GM23338 (cell line): ENCODE results near the gene C3orf85. TPM values are rescaled to one million over a fixed set of nuclear protein-coding genes. Genes with fewer than 3 reads are reported as not detected.
"Not testable (repeated sequence)": the region's sequence is repeated elsewhere in the genome, so short reads cannot be mapped to it uniquely, and the experiment has no call there.

Experiments used
- ATAC-seq: fragments of 200-7000 bp; cut with Tn5 transposase; 3 replicates; pipeline ENCODE4 v1.9.1; 2020
- DNase-seq: peaks from one replicate; pipeline ENCODE4 v3.0.0-alpha.2; 2015; ENCODE audit warnings: low spot score
- H2AFZ ChIP-seq: fragments of 200-600 bp; sonication (generic); 2 replicates; pipeline ENCODE4 v1.8.0; 2016; ENCODE audit warnings: antibody characterized with exemption, mild to moderate bottlenecking, moderate library complexity
- H3F3A ChIP-seq: fragments of 200-600 bp; sonication (generic); replicated peaks from 2 replicates; pipeline ENCODE4 v1.8.0; 2017; ENCODE audit warnings: antibody characterized with exemption, mixed run types, low read depth
- H3K27ac ChIP-seq: fragments of 200-600 bp; sonication (generic); 2 replicates; pipeline ENCODE4 v1.6.1; 2016; ENCODE audit warnings: low read depth
- H3K27me3 ChIP-seq: fragments of 200-600 bp; sonication (generic); 2 replicates; pipeline ENCODE4 v1.8.0; 2016; ENCODE audit warnings: mild to moderate bottlenecking, mixed run types, moderate library complexity; ENCODE audit not compliant: insufficient read depth
- H3K36me3 ChIP-seq: fragments of 200-600 bp; sonication (generic); 2 replicates; pipeline ENCODE4 v1.8.0; 2016; ENCODE audit warnings: mild to moderate bottlenecking; ENCODE audit not compliant: insufficient read depth
- H3K4me1 ChIP-seq: fragments of 200-600 bp; sonication (generic); 2 replicates; pipeline ENCODE4 v1.8.0; 2016; ENCODE audit warnings: mild to moderate bottlenecking, moderate library complexity; ENCODE audit not compliant: insufficient read depth
- H3K4me2 ChIP-seq: fragments of 200-600 bp; sonication (generic); 2 replicates; pipeline ENCODE4 v1.7.1; 2017; ENCODE audit warnings: mixed run types
- H3K4me3 ChIP-seq: fragments of 200-600 bp; sonication (generic); 2 replicates; pipeline ENCODE4 v1.6.1; 2016; ENCODE audit warnings: mixed run types
- H3K79me2 ChIP-seq: fragments of 200-600 bp; sonication (generic); replicated peaks from 2 replicates; pipeline ENCODE4 v1.8.0; 2017; ENCODE audit warnings: mild to moderate bottlenecking; ENCODE audit not compliant: insufficient read depth
- H3K9me2 ChIP-seq: fragments of 200-600 bp; sonication (generic); 2 replicates; pipeline ENCODE4 v1.8.0; 2017; ENCODE audit not compliant: insufficient read depth
- H4K20me1 ChIP-seq: fragments of 200-600 bp; sonication (generic); replicated peaks from 2 replicates; pipeline ENCODE4 v1.8.0; 2017; ENCODE audit warnings: mild to moderate bottlenecking; ENCODE audit not compliant: insufficient read depth
- H3K27ac Mint-ChIP-seq: 2 replicates; pipeline ENCODE4 v1.8.0; 2020; ENCODE audit warnings: inconsistent platforms, mild to moderate bottlenecking, moderate library complexity, mixed read lengths
- H3K27me3 Mint-ChIP-seq: 3 replicates; pipeline ENCODE4 v1.8.0; 2022; ENCODE audit warnings: low read depth, mild to moderate bottlenecking, moderate library complexity, mixed read lengths, inconsistent platforms; ENCODE audit not compliant: insufficient read depth, poor library complexity
- H3K36me3 Mint-ChIP-seq: 3 replicates; pipeline ENCODE4 v1.8.0; 2021; ENCODE audit warnings: low read depth, mild to moderate bottlenecking, inconsistent platforms, moderate library complexity, mixed read lengths
- H3K4me1 Mint-ChIP-seq: 3 replicates; pipeline ENCODE4 v1.8.0; 2020; ENCODE audit warnings: mild to moderate bottlenecking, inconsistent platforms, mixed read lengths
- H3K4me3 Mint-ChIP-seq: 3 replicates; pipeline ENCODE4 v1.8.0; 2021; ENCODE audit warnings: moderate library complexity, mild to moderate bottlenecking, inconsistent platforms, mixed read lengths
- H3K9me3 Mint-ChIP-seq: 3 replicates; pipeline ENCODE4 v1.8.0; 2020; ENCODE audit warnings: moderate library complexity, mild to moderate bottlenecking, inconsistent platforms, mixed read lengths
- EZH2 ChIP-seq: fragments of 200-600 bp; sonication (generic); IDR thresholded peaks from one replicate; pipeline ENCODE4 v1.8.0; 2017; ENCODE audit warnings: antibody characterized with exemption, mild to moderate bottlenecking, low read depth; ENCODE audit not compliant: unreplicated experiment
- EZH2phosphoT487 ChIP-seq: fragments of 200-600 bp; sonication (generic); IDR thresholded peaks from one replicate; pipeline ENCODE4 v1.8.1; 2018; ENCODE audit warnings: antibody characterized with exemption; ENCODE audit not compliant: unreplicated experiment
- JUNB ChIP-seq: IDR thresholded peaks from one replicate; pipeline ENCODE4 v1.6.1; 2016; ENCODE audit warnings: antibody characterized with exemption; ENCODE audit not compliant: unreplicated experiment
- NANOG ChIP-seq: IDR thresholded peaks from 2 replicates; pipeline ENCODE4 v1.6.1; 2016; ENCODE audit warnings: antibody characterized with exemption, borderline replicate concordance
- ZNF114 ChIP-seq: fragments of 250-450 bp; sonication (Bioruptor Pico); IDR thresholded peaks from 2 replicates; pipeline ENCODE4 v1.5.0; 2020; ENCODE audit warnings: mild to moderate bottlenecking, moderate library complexity
- ZNF331 ChIP-seq: fragments of 250-450 bp; sonication (Bioruptor Pico); IDR thresholded peaks from 2 replicates; pipeline ENCODE4 v1.5.0; 2020; ENCODE audit warnings: low read depth, mild to moderate bottlenecking, moderate library complexity
- polyA plus RNA-seq: library from polyadenylated mRNA; unstranded; fragments of >200 nt; fragmentation: Nextera tagmentation; extraction: Ambion mirVana; gene quantifications from 2 replicates; pipeline ENCODE4 v1.2.1, GENCODE V29; 2016
- total RNA-seq: library from RNA; depleted of rRNA; stranded (reverse); fragments of >200 nt; shearing (Covaris generic); gene quantifications from 2 replicates; pipeline ENCODE4 v1.2.3, GENCODE V29; 2014
- TF ChIP-seq, protein P1 (sequence below): fragments of 250-450 bp; sonication (Bioruptor Pico); IDR thresholded peaks from 2 replicates; pipeline ENCODE4 v1.5.0; 2020; ENCODE audit warnings: mild to moderate bottlenecking, moderate library complexity

Gene C3orf85
- total and polyA plus RNA-seq, 2 experiments from 2014 or later = not detected

DNA sequence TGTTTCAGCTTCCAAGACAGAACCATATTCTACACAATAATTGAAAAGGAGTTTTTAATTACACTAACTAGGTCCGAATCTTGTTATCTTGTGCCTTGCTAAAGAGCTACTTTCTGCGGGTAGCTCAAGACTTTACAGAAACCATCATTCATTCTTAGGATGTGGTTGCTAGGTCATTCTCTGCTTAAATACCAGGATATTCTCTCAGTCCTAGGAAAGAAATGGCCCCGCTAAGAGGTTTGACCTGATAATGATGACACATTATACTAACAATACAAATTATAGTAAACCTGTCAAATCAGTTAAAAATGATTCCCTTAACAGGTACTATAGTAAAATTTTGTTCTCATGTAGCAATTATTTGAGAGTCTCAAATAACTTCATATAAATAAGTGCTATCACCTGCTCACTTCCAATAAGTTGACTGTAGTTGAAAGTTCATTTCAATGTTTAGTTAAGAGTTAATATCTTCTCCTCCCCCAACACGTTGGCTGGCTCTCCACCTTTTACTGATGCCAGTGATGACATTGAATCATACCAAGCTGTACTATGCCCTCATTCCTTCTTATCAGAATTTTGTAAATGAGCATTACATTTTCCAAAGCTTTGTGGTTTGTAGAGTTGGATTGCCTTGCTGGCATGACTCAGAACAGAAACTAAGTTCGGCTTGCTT lies 3.6 kb upstream of the C3orf85 start (continued):
- TF ChIP-seq ZNF331 (no peak), NANOG (no peak), EZH2 (no peak)

DNA sequence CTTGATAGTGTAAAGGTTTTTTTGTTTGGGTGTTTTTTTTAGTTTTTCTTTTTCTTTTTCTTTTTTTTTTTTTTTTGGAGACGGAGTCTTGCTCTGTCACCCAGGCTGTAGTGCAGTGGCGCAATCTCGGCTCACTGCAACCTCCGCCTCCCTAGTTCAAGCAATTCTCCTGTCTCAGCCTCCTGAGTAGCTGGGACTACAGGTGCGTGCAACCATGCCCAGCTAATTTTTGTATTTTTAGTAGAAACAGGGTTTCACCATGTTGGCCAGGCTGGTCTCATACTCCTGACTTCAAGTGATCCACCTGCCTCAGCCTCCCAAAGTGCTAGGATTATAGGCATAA lies 3.1 kb upstream of the C3orf85 start:
- not testable (repeated sequence) for H3K4me3 ChIP-seq, H4K20me1 ChIP-seq, H3K27ac ChIP-seq, H3K36me3 ChIP-seq, H3K27ac Mint-ChIP-seq, H3K4me2 ChIP-seq, H3K27me3 ChIP-seq, DNase-seq, H3K4me1 Mint-ChIP-seq, H3K4me3 Mint-ChIP-seq, H3K9me2 ChIP-seq, H3K4me1 ChIP-seq, H3K9me3 Mint-ChIP-seq, ATAC-seq, H3K79me2 ChIP-seq, H3K27me3 Mint-ChIP-seq, H2AFZ ChIP-seq, H3K36me3 Mint-ChIP-seq, H3F3A ChIP-seq

DNA sequence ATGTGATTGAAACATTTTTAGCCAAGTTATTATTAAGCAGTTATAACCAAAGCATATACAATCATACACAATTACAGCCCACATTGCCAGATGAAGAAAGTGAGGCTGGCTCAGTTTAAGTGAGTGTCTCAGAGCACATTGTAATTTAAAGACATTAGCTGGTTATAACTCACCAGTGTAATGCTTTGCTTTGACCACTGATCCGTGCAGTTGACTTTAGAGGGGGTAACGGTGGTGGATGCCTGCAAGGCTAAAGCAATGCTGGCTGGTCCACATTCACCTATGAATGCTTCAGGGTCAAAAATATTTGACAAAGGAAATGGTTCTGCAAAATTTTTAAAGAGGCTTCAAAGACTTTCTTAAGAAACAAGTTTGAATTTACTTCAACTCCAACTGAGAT lies 1.2 kb downstream of the C3orf85 start:
- Histone ChIP-seq H3K4me2 (no peak overlapping the region), H3F3A (no peaks in the 10 kb centered on the region), H3K4me3 (no peak overlapping the region), H2AFZ (no peak overlapping the region), H3K79me2 (no peaks in the 10 kb centered on the region), H3K9me2 (no peaks in the 10 kb centered on the region), H3K27ac (no peak overlapping the region), H3K4me1 (0 out of 2 replicates have a peak, but pooled peaks cover 2% of the 10 kb centered on the region), H4K20me1 (no peaks in the 10 kb centered on the region), H3K27me3 (no peaks in the 10 kb centered on the region), H3K36me3 (no peaks in the 10 kb centered on the region)
- no peak overlapping the region for H3K27ac Mint-ChIP-seq
- H3K27me3 Mint-ChIP-seq = no peaks in the 10 kb centered on the region
- H3K9me3 Mint-ChIP-seq = no peaks in the 10 kb centered on the region
- TF ChIP-seq EZH2phosphoT487 (no peak), JUNB (no peak), ZNF114 (CRISPR knock-in tag) (no peak)
- H3K4me1 Mint-ChIP-seq = no peaks in the 10 kb centered on the region; the same call in 2 of the 3 replicates
- DNase-seq (peak; percentile 23), ATAC-seq (peak; percentile 45)
- no peak overlapping the region for H3K4me3 Mint-ChIP-seq
- no peaks in the 10 kb centered on the region for H3K36me3 Mint-ChIP-seq

DNA sequence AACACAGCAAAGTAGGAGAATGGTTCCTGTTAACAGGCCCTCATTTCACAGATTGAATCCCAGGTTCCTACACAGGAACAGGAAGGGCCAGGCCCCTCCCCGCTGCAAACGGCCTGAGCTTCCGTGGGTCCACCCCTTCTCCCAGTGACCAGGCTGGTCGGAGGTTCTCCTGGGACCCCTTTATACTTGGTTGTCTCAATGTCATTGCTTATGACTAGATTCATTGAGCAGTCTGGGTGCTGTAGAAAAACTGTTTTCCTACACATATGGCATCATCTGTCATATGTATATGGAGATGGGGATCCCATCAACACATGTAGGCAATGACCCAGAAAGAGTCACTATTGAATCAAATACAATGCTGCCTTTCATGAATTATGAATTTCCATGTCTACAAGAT lies 3.8 kb downstream of the C3orf85 start:
- no peak overlapping the region for H3K27ac Mint-ChIP-seq
- TF ChIP-seq NANOG = no peak
- TF ChIP-seq, protein P1, sequence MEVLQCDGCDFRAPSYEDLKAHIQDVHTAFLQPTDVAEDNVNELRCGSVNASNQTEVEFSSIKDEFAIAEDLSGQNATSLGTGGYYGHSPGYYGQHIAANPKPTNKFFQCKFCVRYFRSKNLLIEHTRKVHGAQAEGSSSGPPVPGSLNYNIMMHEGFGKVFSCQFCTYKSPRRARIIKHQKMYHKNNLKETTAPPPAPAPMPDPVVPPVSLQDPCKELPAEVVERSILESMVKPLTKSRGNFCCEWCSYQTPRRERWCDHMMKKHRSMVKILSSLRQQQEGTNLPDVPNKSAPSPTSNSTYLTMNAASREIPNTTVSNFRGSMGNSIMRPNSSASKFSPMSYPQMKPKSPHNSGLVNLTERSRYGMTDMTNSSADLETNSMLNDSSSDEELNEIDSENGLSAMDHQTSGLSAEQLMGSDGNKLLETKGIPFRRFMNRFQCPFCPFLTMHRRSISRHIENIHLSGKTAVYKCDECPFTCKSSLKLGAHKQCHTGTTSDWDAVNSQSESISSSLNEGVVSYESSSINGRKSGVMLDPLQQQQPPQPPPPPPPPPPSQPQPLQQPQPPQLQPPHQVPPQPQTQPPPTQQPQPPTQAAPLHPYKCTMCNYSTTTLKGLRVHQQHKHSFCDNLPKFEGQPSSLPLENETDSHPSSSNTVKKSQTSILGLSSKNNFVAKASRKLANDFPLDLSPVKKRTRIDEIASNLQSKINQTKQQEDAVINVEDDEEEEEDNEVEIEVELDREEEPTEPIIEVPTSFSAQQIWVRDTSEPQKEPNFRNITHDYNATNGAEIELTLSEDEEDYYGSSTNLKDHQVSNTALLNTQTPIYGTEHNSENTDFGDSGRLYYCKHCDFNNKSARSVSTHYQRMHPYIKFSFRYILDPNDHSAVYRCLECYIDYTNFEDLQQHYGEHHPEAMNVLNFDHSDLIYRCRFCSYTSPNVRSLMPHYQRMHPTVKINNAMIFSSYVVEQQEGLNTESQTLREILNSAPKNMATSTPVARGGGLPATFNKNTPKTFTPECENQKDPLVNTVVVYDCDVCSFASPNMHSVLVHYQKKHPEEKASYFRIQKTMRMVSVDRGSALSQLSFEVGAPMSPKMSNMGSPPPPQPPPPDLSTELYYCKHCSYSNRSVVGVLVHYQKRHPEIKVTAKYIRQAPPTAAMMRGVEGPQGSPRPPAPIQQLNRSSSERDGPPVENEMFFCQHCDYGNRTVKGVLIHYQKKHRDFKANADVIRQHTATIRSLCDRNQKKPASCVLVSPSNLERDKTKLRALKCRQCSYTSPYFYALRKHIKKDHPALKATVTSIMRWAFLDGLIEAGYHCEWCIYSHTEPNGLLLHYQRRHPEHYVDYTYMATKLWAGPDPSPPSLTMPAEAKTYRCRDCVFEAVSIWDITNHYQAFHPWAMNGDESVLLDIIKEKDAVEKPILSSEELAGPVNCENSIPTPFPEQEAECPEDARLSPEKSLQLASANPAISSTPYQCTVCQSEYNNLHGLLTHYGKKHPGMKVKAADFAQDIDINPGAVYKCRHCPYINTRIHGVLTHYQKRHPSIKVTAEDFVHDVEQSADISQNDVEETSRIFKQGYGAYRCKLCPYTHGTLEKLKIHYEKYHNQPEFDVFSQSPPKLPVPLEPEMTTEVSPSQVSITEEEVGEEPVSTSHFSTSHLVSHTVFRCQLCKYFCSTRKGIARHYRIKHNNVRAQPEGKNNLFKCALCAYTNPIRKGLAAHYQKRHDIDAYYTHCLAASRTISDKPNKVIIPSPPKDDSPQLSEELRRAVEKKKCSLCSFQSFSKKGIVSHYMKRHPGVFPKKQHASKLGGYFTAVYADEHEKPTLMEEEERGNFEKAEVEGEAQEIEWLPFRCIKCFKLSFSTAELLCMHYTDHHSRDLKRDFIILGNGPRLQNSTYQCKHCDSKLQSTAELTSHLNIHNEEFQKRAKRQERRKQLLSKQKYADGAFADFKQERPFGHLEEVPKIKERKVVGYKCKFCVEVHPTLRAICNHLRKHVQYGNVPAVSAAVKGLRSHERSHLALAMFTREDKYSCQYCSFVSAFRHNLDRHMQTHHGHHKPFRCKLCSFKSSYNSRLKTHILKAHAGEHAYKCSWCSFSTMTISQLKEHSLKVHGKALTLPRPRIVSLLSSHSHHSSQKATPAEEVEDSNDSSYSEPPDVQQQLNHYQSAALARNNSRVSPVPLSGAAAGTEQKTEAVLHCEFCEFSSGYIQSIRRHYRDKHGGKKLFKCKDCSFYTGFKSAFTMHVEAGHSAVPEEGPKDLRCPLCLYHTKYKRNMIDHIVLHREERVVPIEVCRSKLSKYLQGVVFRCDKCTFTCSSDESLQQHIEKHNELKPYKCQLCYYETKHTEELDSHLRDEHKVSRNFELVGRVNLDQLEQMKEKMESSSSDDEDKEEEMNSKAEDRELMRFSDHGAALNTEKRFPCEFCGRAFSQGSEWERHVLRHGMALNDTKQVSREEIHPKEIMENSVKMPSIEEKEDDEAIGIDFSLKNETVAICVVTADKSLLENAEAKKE (CRISPR knock-in tag) = no peak
- H3K36me3 Mint-ChIP-seq = no peaks in the 10 kb centered on the region

More for the DNA sequence above, 3.8 kb downstream of the C3orf85 start:
- H3K27ac ChIP-seq = no peak overlapping the region
- H3K9me2 ChIP-seq = no peaks in the 10 kb centered on the region
- H2AFZ ChIP-seq = 0 out of 2 replicates have a peak overlapping the region, but pooled peaks have one; percentile 69
- Mint-ChIP-seq H3K27me3 (no peaks in the 10 kb centered on the region), H3K4me1 (no peaks in the 10 kb centered on the region; the same call in 2 of the 3 replicates), H3K4me3 (no peak overlapping the region), H3K9me3 (no peaks in the 10 kb centered on the region)
- H3K4me2 ChIP-seq = no peak overlapping the region
- DNase-seq (no peak), ATAC-seq (no peak)
- no peak overlapping the region for H3K4me3 ChIP-seq
- no peaks in the 10 kb centered on the region for H3F3A ChIP-seq
- no peaks in the 10 kb centered on the region for H3K36me3 ChIP-seq
- 0 out of 2 replicates have a peak, but pooled peaks cover 2% of the 10 kb centered on the region for H3K4me1 ChIP-seq
- H4K20me1 ChIP-seq = no peaks in the 10 kb centered on the region
- no peaks in the 10 kb centered on the region for H3K27me3 ChIP-seq
- H3K79me2 ChIP-seq = no peaks in the 10 kb centered on the region
